HL-60 (cell line): Measurements from ENCODE around the gene IGFBP7.
"Not testable (repeated sequence)": the region's sequence is repeated elsewhere in the genome, so short reads cannot be mapped to it uniquely, and the experiment has no call there.

Experiments
- CTCF ChIP-seq: IDR thresholded peaks from one replicate; pipeline ENCODE4 v1.5.1; 2011; ENCODE audit warnings: low read length, control low read depth, inconsistent platforms; ENCODE audit not compliant: insufficient read depth
- POLR2AphosphoS5 ChIP-seq: IDR thresholded peaks from 2 replicates; pipeline ENCODE4 v1.6.1; 2012; ENCODE audit warnings: low read depth
- REST ChIP-seq: IDR thresholded peaks from 2 replicates; pipeline ENCODE4 v1.6.1; 2012; ENCODE audit warnings: low read depth; ENCODE audit not compliant: insufficient replicate concordance

GRCh38 chr4:57047046-57047445 lies 63.1 kb downstream of the IGFBP7 start:
- TF ChIP-seq CTCF, REST, POLR2AphosphoS5: not testable (repeated sequence)
